PC-9 (cell line): ENCODE results near the gene SNX32. TPM values are rescaled to one million over a fixed set of nuclear protein-coding genes. Genes with fewer than 3 reads are reported as not detected.

Experiments used
- BruUV-seq: library from RNA; stranded (reverse); fragments of 400-500 nt; replicated peaks from 2 replicates; lab custom pipeline; 2021; lab: Mats Ljungman, UMichigan
- CTCF ChIA-PET: fragments of 300-600 bp; sonication (Branson Sonifier 250); formaldehyde crosslinking; loops from one replicate; lab custom pipeline; 2022; ENCODE audit warnings: antibody characterized with exemption; lab: Charles Lee
- POLR2A ChIA-PET: fragments of 300-600 bp; sonication (Branson Sonifier 250); formaldehyde crosslinking; loops from one replicate; lab custom pipeline; 2022; ENCODE audit warnings: antibody characterized with exemption; ENCODE audit not compliant: unreplicated experiment; lab: Charles Lee
- DNase-seq, 2 experiments: peaks; one replicate each; pipeline versions ENCODE4 v3.0.0 to v3.0.0-alpha.2; 2015 to 2022; ENCODE audit warnings: mixed read lengths in 1 of 2
- H2AFZ ChIP-seq: fragments of 200-600 bp; sonication (generic); 2 replicates; pipeline ENCODE4 v1.8.1; 2017; ENCODE audit warnings: antibody characterized with exemption
- H3F3A ChIP-seq: fragments of 200-600 bp; sonication (generic); 2 replicates; pipeline ENCODE4 v1.8.1; 2017; ENCODE audit warnings: antibody characterized with exemption, mild to moderate bottlenecking, low read depth; ENCODE audit not compliant: insufficient read depth
- H3K27ac ChIP-seq: fragments of 200-600 bp; sonication (generic); 2 replicates; pipeline ENCODE4 v1.6.1; 2016; ENCODE audit warnings: mixed run types
- H3K27me3 ChIP-seq: fragments of 200-600 bp; sonication (generic); 2 replicates; pipeline ENCODE4 v1.6.1; 2016; ENCODE audit warnings: low read depth, mixed run types; ENCODE audit not compliant: insufficient read depth
- H3K36me3 ChIP-seq: fragments of 200-600 bp; sonication (generic); 2 replicates; pipeline ENCODE4 v1.6.1; 2016; ENCODE audit warnings: low read depth, mixed run types
- H3K4me1 ChIP-seq: fragments of 200-600 bp; sonication (generic); replicated peaks from 2 replicates; pipeline ENCODE4 v1.6.1; 2016; ENCODE audit warnings: mixed run types; ENCODE audit not compliant: insufficient read depth
- H3K4me2 ChIP-seq: fragments of 200-600 bp; sonication (generic); 2 replicates; pipeline ENCODE4 v1.6.1; 2017; ENCODE audit warnings: mixed run types
- H3K4me3 ChIP-seq: fragments of 200-600 bp; sonication (generic); 2 replicates; pipeline ENCODE4 v1.6.1; 2016; ENCODE audit warnings: mixed run types
- H3K79me2 ChIP-seq: fragments of 200-600 bp; sonication (generic); 2 replicates; pipeline ENCODE4 v1.6.1; 2017; ENCODE audit warnings: low read depth, mixed run types
- H3K9me2 ChIP-seq: fragments of 200-600 bp; sonication (generic); 2 replicates; pipeline ENCODE4 v1.8.1; 2017; ENCODE audit warnings: mild to moderate bottlenecking; ENCODE audit not compliant: insufficient read depth
- H3K9me3 ChIP-seq: fragments of 200-600 bp; sonication (generic); 2 replicates; pipeline ENCODE4 v1.8.1; 2016; ENCODE audit warnings: low read depth; ENCODE audit not compliant: insufficient read depth
- H4K20me1 ChIP-seq: fragments of 200-600 bp; sonication (generic); 2 replicates; pipeline ENCODE4 v1.8.1; 2017; ENCODE audit not compliant: insufficient read depth
- EZH2 ChIP-seq: fragments of 200-600 bp; sonication (generic); IDR thresholded peaks from 2 replicates; pipeline ENCODE4 v1.8.0; 2017; ENCODE audit warnings: antibody characterized with exemption, low read depth
- intact Hi-C: fragments of 100-400 bp; cut with micrococcal nuclease; formaldehyde crosslinking; loops from one replicate; pipeline ENCODE4 v1.10.0; 2022; ENCODE audit not compliant: unreplicated experiment
- total RNA-seq: library from RNA; stranded (reverse); gene quantifications from 2 replicates; pipeline ENCODE4 v1.2.3, GENCODE V29; 2021
- TF ChIP-seq, protein P1 (sequence below): fragments of 200-600 bp; sonication (generic); conservative IDR thresholded peaks from 2 replicates; pipeline ENCODE4 v1.6.1; 2017; ENCODE audit warnings: mixed run types, antibody characterized with exemption, mild to moderate bottlenecking, moderate library complexity

Gene SNX32
- total RNA-seq, 1 experiment from 2014 or later, result not detected

DNA sequence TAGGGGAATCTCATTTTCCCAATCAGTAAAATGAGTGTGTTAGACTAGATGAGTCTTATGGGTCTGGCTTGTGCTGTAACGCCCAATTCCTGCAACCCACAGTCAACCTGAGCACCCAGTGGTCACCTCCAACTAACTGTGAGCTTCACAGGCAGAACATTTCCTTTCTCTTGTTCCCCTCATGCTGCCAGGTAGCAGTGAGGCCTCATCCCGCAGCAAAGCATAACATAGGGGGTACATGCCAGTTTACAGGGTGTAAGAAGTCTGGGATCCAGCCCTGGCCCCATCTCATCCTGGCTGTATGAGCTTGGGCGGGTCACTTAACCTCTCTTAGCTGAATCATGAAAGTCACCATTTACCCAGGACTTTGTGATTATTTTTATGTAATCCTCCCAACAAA is 35.1 kb downstream of the SNX32 start:
- H2AFZ ChIP-seq, result no peak overlapping the region
- TSS peak; percentile 6 for BruUV-seq
- H3K27me3 ChIP-seq, result no peaks in the 10 kb centered on the region
- no peaks in the 10 kb centered on the region; the same call in 1 of the 2 replicates for H3K79me2 ChIP-seq
- no peaks in the 10 kb centered on the region for H3K9me3 ChIP-seq
- no peaks in the 10 kb centered on the region; the same call in 1 of the 2 replicates for H4K20me1 ChIP-seq
- no peak overlapping the region for H3K27ac ChIP-seq
- DNase-seq, result no peak
- H3K4me2 ChIP-seq, result no peak overlapping the region
- H3K9me2 ChIP-seq, result no peaks in the 10 kb centered on the region
- intact Hi-C loops, result no loop called here
- ChIA-PET CTCF (no interaction called here), POLR2A (interaction anchor here (0.7 kb wide), 1 partner anchor 11 kb away, joined by 5 read pairs; no protein-coding TSS in a partner anchor)
- H3K36me3 ChIP-seq, result peaks cover 13% of the 10 kb centered on the region
- H3K4me3 ChIP-seq, result no peak overlapping the region
- peaks cover 4% of the 10 kb centered on the region; the same call in 1 of the 2 replicates for H3K4me1 ChIP-seq
- peaks cover 37% of the 10 kb centered on the region for H3F3A ChIP-seq
- TF ChIP-seq, protein P1, sequence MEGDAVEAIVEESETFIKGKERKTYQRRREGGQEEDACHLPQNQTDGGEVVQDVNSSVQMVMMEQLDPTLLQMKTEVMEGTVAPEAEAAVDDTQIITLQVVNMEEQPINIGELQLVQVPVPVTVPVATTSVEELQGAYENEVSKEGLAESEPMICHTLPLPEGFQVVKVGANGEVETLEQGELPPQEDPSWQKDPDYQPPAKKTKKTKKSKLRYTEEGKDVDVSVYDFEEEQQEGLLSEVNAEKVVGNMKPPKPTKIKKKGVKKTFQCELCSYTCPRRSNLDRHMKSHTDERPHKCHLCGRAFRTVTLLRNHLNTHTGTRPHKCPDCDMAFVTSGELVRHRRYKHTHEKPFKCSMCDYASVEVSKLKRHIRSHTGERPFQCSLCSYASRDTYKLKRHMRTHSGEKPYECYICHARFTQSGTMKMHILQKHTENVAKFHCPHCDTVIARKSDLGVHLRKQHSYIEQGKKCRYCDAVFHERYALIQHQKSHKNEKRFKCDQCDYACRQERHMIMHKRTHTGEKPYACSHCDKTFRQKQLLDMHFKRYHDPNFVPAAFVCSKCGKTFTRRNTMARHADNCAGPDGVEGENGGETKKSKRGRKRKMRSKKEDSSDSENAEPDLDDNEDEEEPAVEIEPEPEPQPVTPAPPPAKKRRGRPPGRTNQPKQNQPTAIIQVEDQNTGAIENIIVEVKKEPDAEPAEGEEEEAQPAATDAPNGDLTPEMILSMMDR, result no peak
- TF ChIP-seq EZH2, result no peak

DNA sequence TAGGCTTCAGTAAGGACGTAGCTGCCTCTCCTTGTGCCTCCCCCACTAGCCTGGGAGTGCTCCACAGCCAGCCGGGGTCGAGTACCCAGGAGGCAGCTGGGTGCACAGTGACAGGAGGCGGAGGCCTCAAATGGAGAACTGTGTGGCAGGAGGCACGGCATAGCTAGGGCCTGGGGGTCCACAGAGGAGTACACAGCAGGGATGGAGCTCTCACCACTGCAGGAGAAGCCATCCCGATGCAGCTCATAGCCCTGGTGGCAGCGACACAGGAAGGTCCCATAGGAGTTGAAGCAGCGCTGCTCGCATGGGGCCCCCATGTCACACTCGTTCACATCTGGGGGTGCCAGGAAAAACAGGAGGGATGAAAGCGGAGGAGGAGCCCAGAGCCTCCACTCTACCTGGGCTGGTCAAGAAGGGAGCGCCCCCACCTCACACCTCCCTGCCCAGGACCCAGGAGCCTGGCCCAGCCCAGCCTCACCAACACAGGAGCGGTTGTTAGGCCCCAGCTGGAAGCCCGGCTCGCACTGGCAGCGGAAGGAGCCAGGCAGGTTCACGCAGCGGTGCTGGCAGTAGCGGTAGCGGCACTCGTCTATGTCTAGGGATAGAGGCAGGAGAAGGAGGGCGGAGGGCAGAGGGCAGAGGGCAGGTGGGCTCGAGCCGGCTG is 36.0 kb downstream of the SNX32 start:
- H2AFZ ChIP-seq, result no peak overlapping the region
- CTCF ChIA-PET, result no interaction called here
- peaks cover 6% of the 10 kb centered on the region; the same call in 1 of the 2 replicates for H3K36me3 ChIP-seq
- POLR2A ChIA-PET, result interaction anchor here (0.6 to 0.7 kb wide), 2 partner anchors 11 to 211 kb away, joined by 3 to 5 read pairs; no protein-coding TSS in a partner anchor
- intact Hi-C loops, result no loop called here
- H4K20me1 ChIP-seq, result no peaks in the 10 kb centered on the region
- BruUV-seq, result no TSS peak
- H3K4me1 ChIP-seq, result peaks cover 4% of the 10 kb centered on the region; the same call in 1 of the 2 replicates
- TF ChIP-seq, protein P1, result no peak
- no peak for TF ChIP-seq EZH2
- H3K4me2 ChIP-seq, result no peak overlapping the region
- no peak overlapping the region for H3K4me3 ChIP-seq
- H3K79me2 ChIP-seq, result no peaks in the 10 kb centered on the region
- no peak overlapping the region for H3K27ac ChIP-seq
- H3K9me3 ChIP-seq, result no peaks in the 10 kb centered on the region
- DNase-seq, result no peak
- no peaks in the 10 kb centered on the region for H3K9me2 ChIP-seq
- no peaks in the 10 kb centered on the region for H3K27me3 ChIP-seq
- H3F3A ChIP-seq, result peaks cover 38% of the 10 kb centered on the region

DNA sequence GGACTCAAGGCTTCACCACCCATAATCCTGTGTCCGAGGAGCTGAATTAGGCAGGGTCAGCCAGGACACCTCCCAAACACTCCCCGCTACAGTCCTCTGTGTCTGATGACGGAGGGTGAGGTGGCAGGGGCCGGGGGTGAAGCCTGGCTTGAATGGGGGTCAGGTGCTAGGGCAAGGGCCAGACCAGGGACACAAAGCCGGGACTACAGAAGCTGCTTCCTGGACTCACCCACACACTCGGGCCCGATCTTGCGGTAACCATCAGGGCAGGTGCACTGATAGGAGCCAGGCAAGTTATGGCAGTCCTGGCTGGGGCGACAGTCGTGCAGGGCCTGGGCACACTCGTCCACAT is 36.5 kb downstream of the SNX32 start:
- Histone ChIP-seq H2AFZ (no peak overlapping the region), H3K4me2 (no peak overlapping the region), H3K9me2 (no peaks in the 10 kb centered on the region), H3K9me3 (no peaks in the 10 kb centered on the region), H3K4me3 (no peak overlapping the region), H3K27me3 (no peaks in the 10 kb centered on the region), H3K27ac (no peak overlapping the region), H3F3A (peaks cover 38% of the 10 kb centered on the region), H4K20me1 (no peaks in the 10 kb centered on the region), H3K36me3 (peaks cover under 1% of the 10 kb centered on the region; the same call in 1 of the 2 replicates), H3K79me2 (no peaks in the 10 kb centered on the region), H3K4me1 (peaks cover 4% of the 10 kb centered on the region; the same call in 1 of the 2 replicates)
- TF ChIP-seq EZH2, result no peak
- TF ChIP-seq, protein P1, result no peak
- BruUV-seq, result no TSS peak
- no peak for DNase-seq
- intact Hi-C loops, result no loop called here
- ChIA-PET POLR2A (no interaction called here), CTCF (no interaction called here)
